ENCODE data around the gene ADIRF. TPM values are rescaled to one million over a fixed set of nuclear protein-coding genes. Genes with fewer than 3 reads are reported as not detected.

The ADIRF gene
- total RNA-seq, 4 donors from 2014 or later, result 79.1 to 131 (median 104) TPM

GRCh38 chr10:86968994-86969355 is 693 bp downstream of the ADIRF start:
- H3K27me3 ChIP-seq, result no peaks in the 10 kb centered on the region
- TF ChIP-seq CTCF (IDR thresholded peaks at IDR 0.05) (no peak), EP300 (IDR thresholded peaks at IDR 0.05) (no peak), POLR2A (IDR thresholded peaks at IDR 0.05) (no peak), POLR2AphosphoS5 (IDR thresholded peaks at IDR 0.05) (no peak)
- H3K36me3 ChIP-seq, result no peaks in the 10 kb centered on the region
- no peaks in the 10 kb centered on the region for H3K9me3 ChIP-seq
- peak overlapping the region; percentile 99 for H3K27ac ChIP-seq
- peak overlapping the region; percentile 74 for H3K4me3 ChIP-seq
- 33% methylated on average over 7 of the region's 9 CpGs for WGBS
- DNase-seq (ENCODE audit: low spot score in 2 of 2), result no peak
- H3K4me1 ChIP-seq, result peaks cover 88% of the 10 kb centered on the region

GRCh38 chr10:86969421-86970041 is 1.2 kb downstream of the ADIRF start:
- peak; percentile 75 to 78 for DNase-seq (ENCODE audit: low spot score in 2 of 2)
- WGBS, result 12% methylated on average over 5 of the region's 8 CpGs
- Histone ChIP-seq H3K27me3 (no peaks in the 10 kb centered on the region), H3K4me1 (peaks cover 88% of the 10 kb centered on the region), H3K27ac (peak overlapping the region; percentile 99), H3K4me3 (peak overlapping the region; percentile 74), H3K9me3 (no peaks in the 10 kb centered on the region), H3K36me3 (no peaks in the 10 kb centered on the region)
- TF ChIP-seq EP300 (IDR thresholded peaks at IDR 0.05) (no peak), CTCF (IDR thresholded peaks at IDR 0.05) (no peak), POLR2A (IDR thresholded peaks at IDR 0.05) (no peak), POLR2AphosphoS5 (IDR thresholded peaks at IDR 0.05) (no peak)

GRCh38 chr10:86970162-86970981 is 2.1 kb downstream of the ADIRF start:
- 4% methylated on average over 19 of the region's 30 CpGs for WGBS
- no peaks in the 10 kb centered on the region for H3K27me3 ChIP-seq
- TF ChIP-seq CTCF (IDR thresholded peaks at IDR 0.05) (no peak), EP300 (IDR thresholded peaks at IDR 0.05) (no peak), POLR2A (IDR thresholded peaks at IDR 0.05) (peak; percentile 43 to 76), POLR2AphosphoS5 (IDR thresholded peaks at IDR 0.05) (peak in 2 of 3 donors; percentile 6 to 11)
- peaks cover 86% of the 10 kb centered on the region for H3K4me1 ChIP-seq
- no peaks in the 10 kb centered on the region for H3K36me3 ChIP-seq
- peak overlapping the region; percentile 74 for H3K4me3 ChIP-seq
- peak; percentile 91 to 94 for DNase-seq (ENCODE audit: low spot score in 2 of 2)
- H3K27ac ChIP-seq, result peak overlapping the region; percentile 99
- H3K9me3 ChIP-seq, result no peaks in the 10 kb centered on the region

DNA sequence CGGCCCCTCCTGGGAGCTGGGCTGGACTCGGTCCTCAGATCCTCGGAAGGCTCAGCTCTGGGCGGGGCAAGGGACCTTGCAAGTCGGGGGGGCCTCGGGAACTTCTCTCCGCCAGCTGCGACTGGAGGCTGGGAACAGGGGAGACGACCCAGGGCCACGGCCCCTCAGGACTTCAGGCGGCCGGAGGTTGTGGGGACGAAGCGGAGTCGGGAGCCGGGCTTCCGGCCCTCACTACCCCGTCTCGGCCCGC is 2.6 kb downstream of the ADIRF start:
- 0% methylated on average over 3 of the region's 20 CpGs for WGBS

More for the DNA sequence above, 2.6 kb downstream of the ADIRF start:
- H3K27me3 ChIP-seq, result no peaks in the 10 kb centered on the region
- DNase-seq (ENCODE audit: low spot score in 2 of 2), result peak in 1 of 2 donors; percentile 95
- no peak for TF ChIP-seq CTCF (IDR thresholded peaks at IDR 0.05)
- TF ChIP-seq POLR2AphosphoS5 (IDR thresholded peaks at IDR 0.05), result peak in 1 of 3 donors; percentile 30
- TF ChIP-seq POLR2A (IDR thresholded peaks at IDR 0.05), result peak; percentile 79 to 98
- no peak for TF ChIP-seq EP300 (IDR thresholded peaks at IDR 0.05)
- peak overlapping the region; percentile 74 for H3K4me3 ChIP-seq
- no peaks in the 10 kb centered on the region for H3K9me3 ChIP-seq
- H3K36me3 ChIP-seq, result no peaks in the 10 kb centered on the region
- H3K4me1 ChIP-seq, result peaks cover 84% of the 10 kb centered on the region
- peak overlapping the region; percentile 99 for H3K27ac ChIP-seq
